ENCODE results near the gene NAV2.
"Not testable (repeated sequence)": the region's sequence is repeated elsewhere in the genome, so short reads cannot be mapped to it uniquely, and the experiment has no call there.

NAV2 gene

DNA sequence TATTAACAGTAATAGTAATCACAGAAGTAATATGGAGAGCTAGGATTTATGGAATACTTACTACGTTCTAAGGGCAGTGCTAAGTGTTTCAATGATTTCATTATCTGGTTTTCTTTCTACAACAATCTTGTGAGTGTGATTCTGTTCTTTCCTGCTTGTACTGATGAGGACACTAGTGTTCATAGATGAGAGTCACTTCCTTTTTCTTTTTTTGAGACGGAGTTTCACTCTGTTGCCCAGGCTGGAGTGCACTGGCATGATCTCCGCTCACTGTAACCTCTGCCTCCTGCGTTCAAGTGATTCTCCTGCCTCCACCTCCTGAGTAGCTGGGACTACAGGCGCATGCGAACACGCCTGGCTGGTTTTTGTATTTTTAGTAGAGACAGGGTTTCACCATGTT, 366.2 kb downstream of the NAV2 start:
- DNase-seq: no peak

- no peak for DNase-seq
Observed at GRCh38 chr11:20080032-20080685, 367.5 kb downstream of the NAV2 start.

GRCh38 chr11:20081336-20081735, 368.7 kb downstream of the NAV2 start:
- DNase-seq: no peak

DNA sequence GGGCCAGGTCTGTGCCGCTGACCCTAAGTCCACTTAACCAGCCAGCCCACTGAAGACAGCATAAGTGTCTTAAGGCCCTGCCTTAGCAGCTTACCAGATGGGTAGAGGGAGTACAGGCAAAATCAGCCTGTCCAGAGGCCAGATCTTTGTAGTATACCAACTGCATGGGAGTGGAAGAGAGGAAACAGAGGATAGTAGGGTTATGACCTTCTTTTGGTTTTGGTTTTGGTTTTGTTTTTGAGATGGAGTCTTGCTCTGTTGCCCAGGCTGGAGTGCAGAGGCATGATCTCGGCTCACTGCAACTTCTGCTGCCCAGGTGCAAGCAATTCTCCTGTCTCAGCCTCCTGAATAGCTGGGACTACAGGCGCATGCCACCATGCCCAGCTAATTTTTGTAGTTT, 371.2 kb downstream of the NAV2 start:
- DNase-seq: not testable (repeated sequence)

DNA sequence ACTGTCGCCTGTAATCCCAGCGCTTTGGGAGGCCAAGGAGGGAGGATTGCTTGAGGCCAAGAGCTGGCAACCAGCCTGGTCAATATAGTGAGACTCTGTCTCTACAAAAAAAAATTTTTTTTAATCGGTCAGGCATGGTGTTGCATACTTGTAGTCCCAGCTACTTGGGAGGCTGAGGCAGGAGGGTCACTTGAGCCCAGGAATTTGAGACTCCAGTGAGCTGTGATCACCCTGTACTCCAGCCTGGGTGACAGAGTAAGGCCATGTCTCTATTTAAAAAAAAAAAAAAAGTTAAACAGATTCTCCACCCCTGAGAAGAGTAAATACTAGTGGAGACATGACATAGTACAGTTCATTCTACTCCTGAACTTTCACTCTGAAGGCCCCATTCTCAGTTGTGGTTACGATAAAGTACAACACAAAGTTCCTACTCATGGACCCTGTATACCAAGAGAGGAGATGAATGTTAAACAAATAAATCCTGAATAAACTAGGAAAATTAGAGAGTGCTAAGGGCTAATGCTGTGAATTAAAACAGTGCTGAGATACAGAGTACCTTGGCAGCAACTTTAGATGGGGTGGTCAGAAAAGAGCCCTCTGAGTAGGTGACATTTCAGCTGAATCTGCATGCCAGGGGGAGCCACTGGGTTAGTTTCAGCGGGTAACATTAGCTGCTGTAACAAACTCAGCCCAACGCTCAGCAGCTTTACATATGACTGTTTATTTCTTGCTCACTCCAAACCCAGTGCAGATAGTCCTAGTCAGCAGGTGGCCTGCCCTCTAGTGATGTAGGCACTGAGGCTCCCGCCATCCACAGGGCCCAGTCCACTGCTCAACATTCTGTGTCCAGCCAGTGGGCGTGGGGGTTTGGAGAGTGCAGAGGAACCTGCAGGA, 372.5 kb downstream of the NAV2 start:
- DNase-seq: no peak

DNA sequence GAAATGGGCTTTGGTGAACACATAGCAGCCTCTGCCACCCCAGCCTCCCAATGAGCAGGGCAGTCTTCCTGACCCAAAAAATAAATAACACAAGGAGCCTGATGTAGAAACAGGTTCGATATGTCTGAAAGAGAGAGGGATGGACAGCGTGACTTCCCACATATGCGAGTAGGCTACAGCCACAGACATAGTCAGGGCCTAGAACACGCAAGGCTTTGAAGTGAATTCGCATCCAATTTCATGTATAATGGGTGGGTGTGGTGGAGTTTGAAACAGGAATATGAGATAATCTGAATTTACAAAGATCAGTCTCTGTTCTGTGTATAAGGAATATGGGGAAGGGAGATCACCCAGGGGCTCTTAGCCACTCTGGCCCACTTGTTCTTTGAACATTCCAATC, 373.3 kb downstream of the NAV2 start:
- DNase-seq: no peak

GRCh38 chr11:20087118-20087521, 374.5 kb downstream of the NAV2 start:
- DNase-seq: no peak

- DNase-seq: no peak
Observed at GRCh38 chr11:20088397-20089225, 376.0 kb downstream of the NAV2 start.

GRCh38 chr11:20089367-20089766, 376.7 kb downstream of the NAV2 start:
- DNase-seq: no peak

DNA sequence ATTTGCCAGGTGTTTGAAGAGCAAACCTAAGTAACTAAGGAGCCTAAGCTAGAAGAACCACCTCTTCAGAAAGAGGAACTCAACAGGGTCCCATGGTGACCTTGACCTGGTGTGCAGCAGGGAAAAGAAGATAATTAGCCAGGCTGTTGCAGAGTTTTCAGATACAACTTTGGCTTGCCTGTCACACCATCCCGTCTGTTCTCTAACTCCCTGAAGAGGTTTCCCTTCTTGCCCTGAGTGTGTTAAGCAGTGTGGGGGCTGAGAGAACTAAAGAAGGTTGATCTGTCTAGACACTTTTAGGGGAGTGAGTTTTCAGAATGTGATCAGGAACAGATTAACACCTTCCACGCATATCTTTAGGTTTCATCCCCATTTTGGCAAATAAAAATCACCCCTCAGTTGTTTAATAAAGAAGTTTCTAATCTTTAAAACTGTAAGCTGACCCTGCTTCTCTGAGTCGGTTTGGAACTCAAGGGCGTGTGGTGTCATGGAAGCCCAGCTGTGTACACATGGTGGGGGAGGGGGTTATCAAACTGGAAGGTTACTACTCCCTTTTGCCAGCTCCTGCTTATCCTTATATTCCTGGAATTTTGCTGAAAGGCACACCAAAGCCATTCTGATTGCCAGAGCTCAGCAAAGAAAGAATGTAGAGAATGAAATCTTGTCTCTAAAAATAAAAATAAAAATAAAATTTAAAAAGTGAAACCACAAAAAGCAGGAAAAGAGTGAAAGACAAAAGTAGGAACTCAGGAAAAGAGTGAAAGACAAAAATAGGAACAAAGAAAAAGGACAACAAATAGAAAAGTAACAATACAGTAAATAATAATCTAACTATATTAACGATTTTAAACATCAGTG, 377.4 kb downstream of the NAV2 start:
- DNase-seq: no peak

GRCh38 chr11:20090654-20091374, 378.2 kb downstream of the NAV2 start:
- no peak for DNase-seq

DNA sequence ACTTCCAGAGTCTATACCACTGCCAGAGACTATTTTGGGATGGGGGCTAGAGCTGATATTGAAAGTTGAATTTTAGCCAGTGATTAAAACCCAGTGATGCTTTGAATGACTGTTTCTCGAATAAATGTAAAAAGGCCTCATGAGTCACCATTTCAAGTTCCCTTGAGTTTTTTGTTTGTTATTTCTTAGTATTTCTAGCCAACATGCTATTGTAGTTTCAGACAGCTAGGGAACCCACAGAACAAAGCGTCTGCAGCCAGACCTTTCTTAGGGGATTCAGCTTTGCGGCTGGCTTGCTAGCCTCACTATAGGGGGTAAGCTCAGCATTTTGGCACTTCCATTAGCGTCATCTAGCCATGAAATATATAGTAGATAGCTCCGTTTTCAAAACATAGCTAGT, 381.1 kb downstream of the NAV2 start:
- no peak for DNase-seq

- DNase-seq: no peak
Observed at GRCh38 chr11:20095189-20095588, 382.6 kb downstream of the NAV2 start.

DNA sequence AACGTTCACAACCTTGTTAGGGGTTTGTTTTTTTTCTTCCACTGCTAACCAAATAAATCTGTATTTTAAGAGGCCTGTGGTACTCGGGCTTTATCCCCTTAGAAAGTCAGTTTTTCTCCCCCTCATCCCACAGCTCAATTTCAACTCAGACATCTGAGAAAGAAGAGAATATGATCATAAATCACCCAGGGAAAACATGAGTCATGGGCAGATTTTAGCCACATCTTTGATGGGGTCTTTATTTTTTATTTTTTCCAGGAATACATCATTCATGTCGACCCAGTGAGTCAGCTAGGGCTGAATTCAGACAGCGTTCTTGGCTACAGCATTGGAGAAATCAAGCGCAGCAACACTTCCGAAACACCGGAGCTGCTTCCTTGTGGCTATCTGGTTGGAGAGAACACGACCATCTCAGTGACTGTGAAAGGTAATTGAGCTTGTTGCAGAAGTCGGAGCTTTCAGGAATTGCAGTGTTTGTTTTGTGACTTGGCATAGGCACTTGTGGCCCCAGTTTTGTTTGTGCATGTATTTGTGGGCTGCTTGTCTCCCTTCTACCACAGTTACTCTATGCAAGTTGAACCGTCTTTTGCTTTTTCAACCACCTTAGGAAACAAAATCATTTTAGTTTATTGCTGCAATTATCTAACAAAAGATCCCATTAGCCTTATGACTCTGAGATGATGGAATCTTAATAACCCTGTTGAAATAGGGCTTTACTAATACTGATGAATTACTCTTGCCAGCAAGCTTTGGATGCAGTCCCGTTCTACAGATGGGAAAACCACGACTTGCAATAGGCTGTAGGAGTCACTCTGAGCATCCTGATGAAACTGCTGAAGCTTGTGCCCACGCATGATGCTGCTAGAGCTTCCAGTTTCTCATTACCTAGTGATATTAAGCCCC, 384.9 kb downstream of the NAV2 start:
- no peak for DNase-seq

DNA sequence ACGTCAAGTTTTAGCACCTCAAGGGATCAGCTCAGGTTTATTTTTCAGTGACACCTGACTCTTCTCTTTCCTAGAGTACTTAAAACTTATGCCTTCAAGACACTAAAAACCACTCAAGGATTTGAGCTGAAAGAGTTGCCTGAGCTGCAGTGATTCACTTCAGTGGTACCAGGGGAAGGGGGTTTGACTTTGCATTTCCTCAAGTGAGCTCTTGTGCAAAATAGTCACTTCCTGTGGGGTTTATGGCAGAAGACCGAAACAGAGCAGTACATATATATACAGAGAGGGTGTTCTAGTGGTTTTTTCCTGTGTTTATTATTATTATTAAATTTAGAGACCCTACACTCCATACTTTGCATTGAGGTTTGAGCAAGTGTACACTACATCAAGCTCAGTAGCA, 386.9 kb downstream of the NAV2 start:
- DNase-seq: no peak

DNA sequence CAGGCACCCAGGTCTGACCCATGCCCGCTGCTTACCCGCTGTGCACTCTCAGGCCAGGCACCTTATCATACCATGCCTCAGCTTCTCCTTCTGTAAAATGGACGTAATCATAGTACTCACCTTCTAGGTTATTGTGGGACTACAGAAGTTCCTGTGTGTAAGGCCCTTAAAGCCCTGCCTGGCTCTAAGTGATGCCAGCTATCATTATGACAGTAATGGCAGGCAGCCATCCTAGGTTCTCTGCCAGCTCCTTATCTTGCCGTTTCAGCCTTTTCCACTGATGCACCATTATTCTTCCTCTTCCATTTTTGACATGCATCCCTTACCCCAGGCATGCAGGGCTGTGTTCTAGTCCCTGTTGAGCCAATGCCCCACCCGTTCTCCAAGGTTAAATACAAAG, 389.8 kb downstream of the NAV2 start:
- DNase-seq: no peak

DNA sequence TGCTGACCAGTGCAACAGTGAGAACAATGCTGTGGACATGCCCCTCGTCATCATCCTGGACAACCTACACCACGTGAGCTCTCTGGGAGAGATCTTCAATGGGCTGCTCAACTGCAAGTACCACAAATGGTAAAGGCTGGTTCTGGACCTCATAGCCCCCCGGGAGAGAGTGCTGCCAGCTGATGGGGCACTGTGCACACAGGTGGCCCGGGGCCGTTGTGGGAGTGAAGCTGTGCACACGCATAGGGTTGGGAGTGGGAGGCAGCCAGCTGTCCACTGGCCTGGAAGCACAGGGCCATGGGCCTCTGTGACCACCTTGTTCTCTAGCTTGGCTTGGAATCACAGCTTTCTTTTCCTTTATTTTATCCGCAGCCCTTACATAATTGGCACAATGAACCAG, 390.6 kb downstream of the NAV2 start:
- no peak for DNase-seq

DNA sequence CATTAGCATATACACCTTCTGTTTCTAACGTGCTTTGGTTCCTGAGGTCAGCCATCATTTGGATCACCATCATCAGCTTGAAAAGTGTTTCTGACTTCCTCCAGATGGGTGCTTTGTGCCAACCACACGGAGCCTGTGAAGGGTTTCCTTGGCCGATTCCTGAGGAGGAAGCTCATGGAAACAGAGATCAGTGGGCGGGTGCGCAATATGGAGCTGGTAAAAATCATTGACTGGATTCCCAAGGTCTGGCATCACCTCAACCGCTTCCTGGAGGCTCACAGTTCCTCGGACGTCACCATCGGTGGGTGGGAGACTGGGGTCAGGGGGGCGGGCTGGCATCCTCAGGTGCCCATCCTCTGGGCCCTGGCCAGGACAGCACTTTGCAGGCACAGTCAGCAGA, 392.8 kb downstream of the NAV2 start:
- DNase-seq: no peak

- no peak for DNase-seq
Observed at GRCh38 chr11:20109731-20110445, 397.3 kb downstream of the NAV2 start.

Data from AML-193 (cell line).